Measurements from ENCODE around the gene RRP9. TPM values are rescaled to one million over a fixed set of nuclear protein-coding genes. Genes with fewer than 3 reads are reported as not detected.
A peak's percentile ranks its signal among the peaks of the same experiment; 100 is the strongest.
"Not testable (repeated sequence)": the region's sequence is repeated elsewhere in the genome, so short reads cannot be mapped to it uniquely, and the experiment has no call there.

RRP9 gene
- total and polyA plus RNA-seq, 10 of the 15 experiments (the other 5 are each of a cell fraction or from before 2014, with no cell fraction given): 4.7 to 91.5 (median 41.7) TPM

GRCh38 chr3:51990501-51990971 lies 48.8 kb upstream of the RRP9 start:
- ATAC-seq; H3K4me3 ChIP-seq; BruUV-seq (replicated peaks); H3K9ac ChIP-seq (ENCODE audit: control insufficient read depth, insufficient read depth, low read length); in situ Hi-C loops (cut with MboI); intact Hi-C loops (cut with micrococcal nuclease; ENCODE audit: unreplicated experiment); H4K20me1 ChIP-seq (ENCODE audit: control insufficient read depth, insufficient read depth); FAIRE-seq; H3K9me3 ChIP-seq (replicated peaks; ENCODE audit: control insufficient read depth, insufficient read depth, low read length); H3K27ac ChIP-seq (ENCODE audit: control insufficient read depth, insufficient read depth); H3K4me2 ChIP-seq (ENCODE audit: control insufficient read depth, insufficient read depth); DNase-seq (ENCODE audit: low read depth, low spot score); H2AFZ ChIP-seq (ENCODE audit: control insufficient read depth, low read depth, low read length); H3K4me1 ChIP-seq (ENCODE audit: control insufficient read depth, insufficient read depth, low read length); H3K27me3 ChIP-seq (replicated peaks in 1 of 2; ENCODE audit: control insufficient read depth in 2 of 2, insufficient read depth in 2 of 2, low read length in 1 of 2); SMC1A ChIA-PET (ENCODE audit: uncharacterized antibody, unreplicated experiment): not testable (repeated sequence)
- Histone ChIP-seq H3K36me3 (ENCODE audit: control insufficient read depth in 2 of 2, insufficient read depth in 2 of 2, low read length in 1 of 2) (peaks cover 14 to 16% of the 10 kb centered on the region in 2 experiments), H3K79me2 (ENCODE audit: control insufficient read depth, insufficient read depth, low read length) (peaks cover 30% of the 10 kb centered on the region)
- ChIA-PET POLR2A (interaction anchor here (1.0 kb wide), 1 partner anchor 8 kb away, joined by 3 read pairs; no protein-coding TSS in a partner anchor), RAD21 (ENCODE audit: unreplicated experiment) (interaction anchor here (0.6 kb wide), 1 partner anchor 17 kb away, joined by 3 read pairs; the partner anchor contains the start of gene ABHD14B), CTCF (interaction anchor here (1.4 kb wide), 2 partner anchors 11 to 48 kb away, joined by 5 to 6 read pairs; partner anchors contain the start of gene PARP3)
- WGBS (ENCODE audit: insufficient coverage, insufficient replicate concordance, low lambda C conversion rate, missing lambda C conversion rate): 94% methylated on average over 34 of the region's 38 CpGs

DNA sequence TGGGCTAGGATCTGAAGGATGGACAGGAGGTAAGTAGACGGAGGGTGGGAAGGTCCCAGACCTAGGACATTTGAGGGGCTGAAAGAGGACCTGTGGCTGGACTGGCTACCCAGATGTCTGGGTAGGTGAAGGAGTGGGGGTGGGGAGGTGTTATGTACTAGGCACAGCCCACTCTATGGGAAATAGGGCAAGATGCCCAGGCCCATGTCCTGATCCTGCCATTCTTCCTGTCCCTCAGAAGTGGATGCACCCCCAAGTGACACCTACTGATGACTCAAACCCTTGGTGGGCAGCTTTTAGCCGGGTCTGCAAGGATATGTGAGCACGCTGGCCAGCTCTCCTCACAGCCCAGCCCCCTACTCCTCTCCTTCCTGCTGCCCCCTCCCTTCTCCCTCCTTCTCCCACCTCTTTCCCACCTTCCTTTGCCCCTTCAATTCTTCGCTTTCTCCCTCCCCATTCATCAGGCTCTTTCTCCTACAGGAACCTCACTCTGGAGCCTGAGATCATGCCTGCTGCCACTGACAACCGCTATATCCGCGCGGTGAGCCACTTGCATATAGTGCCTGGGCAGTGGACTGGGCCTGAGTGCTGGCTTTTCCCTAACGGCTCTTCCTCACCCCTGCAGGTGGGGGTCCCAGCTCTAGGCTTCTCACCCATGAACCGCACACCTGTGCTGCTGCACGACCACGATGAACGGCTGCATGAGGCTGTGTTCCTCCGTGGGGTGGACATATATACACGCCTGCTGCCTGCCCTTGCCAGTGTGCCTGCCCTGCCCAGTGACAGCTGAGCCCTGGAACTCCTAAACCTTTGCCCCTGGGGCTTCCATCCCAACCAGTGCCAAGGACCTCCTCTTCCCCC lies 46.8 kb upstream of the RRP9 start:
- ATAC-seq (no peak), DNase-seq (ENCODE audit: low read depth, low spot score) (no peak), FAIRE-seq (no peak)
- TF ChIP-seq POLR2A (IDR thresholded peaks at IDR 0.05; ENCODE audit: low read depth, low read length): 0 out of 2 replicates have a peak, but pooled peaks have one; percentile 27
- TF ChIP-seq, protein P1, sequence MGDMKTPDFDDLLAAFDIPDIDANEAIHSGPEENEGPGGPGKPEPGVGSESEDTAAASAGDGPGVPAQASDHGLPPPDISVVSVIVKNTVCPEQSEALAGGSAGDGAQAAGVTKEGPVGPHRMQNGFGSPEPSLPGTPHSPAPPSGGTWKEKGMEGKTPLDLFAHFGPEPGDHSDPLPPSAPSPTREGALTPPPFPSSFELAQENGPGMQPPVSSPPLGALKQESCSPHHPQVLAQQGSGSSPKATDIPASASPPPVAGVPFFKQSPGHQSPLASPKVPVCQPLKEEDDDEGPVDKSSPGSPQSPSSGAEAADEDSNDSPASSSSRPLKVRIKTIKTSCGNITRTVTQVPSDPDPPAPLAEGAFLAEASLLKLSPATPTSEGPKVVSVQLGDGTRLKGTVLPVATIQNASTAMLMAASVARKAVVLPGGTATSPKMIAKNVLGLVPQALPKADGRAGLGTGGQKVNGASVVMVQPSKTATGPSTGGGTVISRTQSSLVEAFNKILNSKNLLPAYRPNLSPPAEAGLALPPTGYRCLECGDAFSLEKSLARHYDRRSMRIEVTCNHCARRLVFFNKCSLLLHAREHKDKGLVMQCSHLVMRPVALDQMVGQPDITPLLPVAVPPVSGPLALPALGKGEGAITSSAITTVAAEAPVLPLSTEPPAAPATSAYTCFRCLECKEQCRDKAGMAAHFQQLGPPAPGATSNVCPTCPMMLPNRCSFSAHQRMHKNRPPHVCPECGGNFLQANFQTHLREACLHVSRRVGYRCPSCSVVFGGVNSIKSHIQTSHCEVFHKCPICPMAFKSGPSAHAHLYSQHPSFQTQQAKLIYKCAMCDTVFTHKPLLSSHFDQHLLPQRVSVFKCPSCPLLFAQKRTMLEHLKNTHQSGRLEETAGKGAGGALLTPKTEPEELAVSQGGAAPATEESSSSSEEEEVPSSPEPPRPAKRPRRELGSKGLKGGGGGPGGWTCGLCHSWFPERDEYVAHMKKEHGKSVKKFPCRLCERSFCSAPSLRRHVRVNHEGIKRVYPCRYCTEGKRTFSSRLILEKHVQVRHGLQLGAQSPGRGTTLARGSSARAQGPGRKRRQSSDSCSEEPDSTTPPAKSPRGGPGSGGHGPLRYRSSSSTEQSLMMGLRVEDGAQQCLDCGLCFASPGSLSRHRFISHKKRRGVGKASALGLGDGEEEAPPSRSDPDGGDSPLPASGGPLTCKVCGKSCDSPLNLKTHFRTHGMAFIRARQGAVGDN (IDR thresholded peaks at IDR 0.05): no peak
- peaks cover 3% of the 10 kb centered on the region for H3K4me1 ChIP-seq (ENCODE audit: control insufficient read depth, insufficient read depth, low read length)
- H4K20me1 ChIP-seq (ENCODE audit: control insufficient read depth, insufficient read depth): 0 out of 2 replicates have a peak, but pooled peaks cover 6% of the 10 kb centered on the region
- ChIA-PET SMC1A (ENCODE audit: uncharacterized antibody, unreplicated experiment) (no interaction called here), RAD21 (ENCODE audit: unreplicated experiment) (no interaction called here), POLR2A (no interaction called here), CTCF (no interaction called here)
- no peaks in the 10 kb centered on the region for H3K9me3 ChIP-seq (replicated peaks; ENCODE audit: control insufficient read depth, insufficient read depth, low read length)
- no TSS peak for BruUV-seq (replicated peaks)
- no peaks in the 10 kb centered on the region for H3K27me3 ChIP-seq (replicated peaks in 1 of 2; ENCODE audit: control insufficient read depth in 2 of 2, insufficient read depth in 2 of 2, low read length in 1 of 2)
- in situ Hi-C loops (cut with MboI) (no loop called here), intact Hi-C loops (cut with micrococcal nuclease; ENCODE audit: unreplicated experiment) (no loop called here)
- H3K9ac ChIP-seq (ENCODE audit: control insufficient read depth, insufficient read depth, low read length): no peak overlapping the region
- H3K27ac ChIP-seq (ENCODE audit: control insufficient read depth, insufficient read depth): no peak overlapping the region
- peaks cover 5 to 7% of the 10 kb centered on the region in 2 experiments; a peak in 3 of 4 replicates for H3K36me3 ChIP-seq (ENCODE audit: control insufficient read depth in 2 of 2, insufficient read depth in 2 of 2, low read length in 1 of 2)
- 63% methylated on average over 15 of the region's 15 CpGs for WGBS (ENCODE audit: insufficient coverage, insufficient replicate concordance, low lambda C conversion rate, missing lambda C conversion rate)
- H3K79me2 ChIP-seq (ENCODE audit: control insufficient read depth, insufficient read depth, low read length): peaks cover 12% of the 10 kb centered on the region
- H2AFZ ChIP-seq (ENCODE audit: control insufficient read depth, low read depth, low read length): no peak overlapping the region
- H3K4me3 ChIP-seq: no peak overlapping the region
- H3K4me2 ChIP-seq (ENCODE audit: control insufficient read depth, insufficient read depth): no peak overlapping the region
